Keratinocyte (primary cell): ENCODE results near the gene GIT2. TPM values are rescaled to one million over a fixed set of nuclear protein-coding genes. Genes with fewer than 3 reads are reported as not detected.

Source experiments
- DNase-seq: peaks from one replicate; pipeline ENCODE4 v3.0.0-alpha.2; 2011; ENCODE audit warnings: low read depth, missing footprints, low spot score
- FAIRE-seq: peaks from 2 replicates; lab custom pipeline; 2011; peaks lifted over from hg19 to GRCh38; lab: Jason Lieb, UNC
- H2AFZ ChIP-seq: 2 replicates; pipeline ENCODE4 v1.6.0; 2012; ENCODE audit warnings: low read length, control low read depth, inconsistent platforms; ENCODE audit not compliant: control insufficient read depth
- H3K27ac ChIP-seq: 2 replicates; pipeline ENCODE4 v1.5.1; 2011; ENCODE audit warnings: low read length; ENCODE audit not compliant: control insufficient read depth, insufficient read depth
- H3K27me3 ChIP-seq: 3 replicates; pipeline ENCODE4 v1.6.0; 2011; ENCODE audit warnings: low read length; ENCODE audit not compliant: control insufficient read depth, insufficient read depth; ENCODE audit errors: extremely low read depth
- H3K36me3 ChIP-seq, 2 experiments: 2 replicates in 1 of 2; 3 replicates in 1 of 2; pipeline ENCODE4 v1.5.1; 2011; ENCODE audit warnings: low read length in 2 of 2, mild to moderate bottlenecking in 1 of 2; ENCODE audit not compliant: control insufficient read depth in 2 of 2, insufficient read depth in 2 of 2; ENCODE audit errors: extremely low read depth in 1 of 2
- H3K4me1 ChIP-seq: 3 replicates; pipeline ENCODE4 v1.5.1; 2011; ENCODE audit warnings: low read length; ENCODE audit not compliant: control insufficient read depth, insufficient read depth; ENCODE audit errors: extremely low read depth
- H3K4me2 ChIP-seq: 3 replicates; pipeline ENCODE4 v1.6.0; 2011; ENCODE audit warnings: low read depth, low read length; ENCODE audit not compliant: control insufficient read depth, insufficient read depth; ENCODE audit errors: extremely low read depth
- H3K4me3 ChIP-seq, 3 experiments: fragments of 200-600 bp in 1 of 3; sonication (generic) in 1 of 3; 2 replicates in 2 of 3; 3 replicates in 1 of 3; pipeline ENCODE4 v1.5.1; 2011 to 2016; ENCODE audit warnings: low read length in 3 of 3, mild to moderate bottlenecking in 3 of 3, control low read depth in 2 of 3, inconsistent platforms in 1 of 3, low read depth in 1 of 3, mixed read lengths in 1 of 3, mixed run types in 1 of 3, moderate library complexity in 1 of 3; ENCODE audit not compliant: control insufficient read depth in 2 of 3, insufficient read depth in 2 of 3; ENCODE audit errors: extremely low read depth in 1 of 3
- H3K79me2 ChIP-seq: 2 replicates; pipeline ENCODE4 v1.6.0; 2012; ENCODE audit warnings: low read length; ENCODE audit not compliant: control insufficient read depth, insufficient read depth
- H3K9ac ChIP-seq: 3 replicates; pipeline ENCODE4 v1.6.0; 2011; ENCODE audit warnings: low read length; ENCODE audit not compliant: control insufficient read depth, insufficient read depth; ENCODE audit errors: extremely low read depth
- H3K9me1 ChIP-seq: 3 replicates; pipeline ENCODE4 v1.6.0; 2011; ENCODE audit warnings: low read length; ENCODE audit not compliant: control insufficient read depth, insufficient read depth; ENCODE audit errors: extremely low read depth
- H3K9me3 ChIP-seq: 2 replicates; pipeline ENCODE4 v1.5.1; 2012; ENCODE audit warnings: low read depth, low read length; ENCODE audit not compliant: control insufficient read depth
- H4K20me1 ChIP-seq: 3 replicates; pipeline ENCODE4 v1.6.0; 2011; ENCODE audit warnings: low read length; ENCODE audit not compliant: control insufficient read depth, insufficient read depth; ENCODE audit errors: extremely low read depth
- CTCF ChIP-seq, 3 experiments: IDR thresholded peaks in 1 of 3; conservative IDR thresholded peaks in 1 of 3; optimal IDR thresholded peaks in 1 of 3; 2 replicates in 2 of 3; 3 replicates in 1 of 3; pipeline versions ENCODE3 to v1.5.1; 2011; ENCODE audit warnings: low read length in 3 of 3, mild to moderate bottlenecking in 3 of 3, moderate library complexity in 2 of 3, control low read depth in 1 of 3, inconsistent platforms in 1 of 3; ENCODE audit not compliant: insufficient read depth in 2 of 3; ENCODE audit errors: extremely low read depth in 1 of 3
- EZH2 ChIP-seq: IDR thresholded peaks from one replicate; pipeline ENCODE4 v1.6.1; 2012; ENCODE audit warnings: inconsistent platforms, mild to moderate bottlenecking, low read length, moderate library complexity
- dilution Hi-C: fragments of 300-500 bp; cut with MboI; formaldehyde crosslinking; loops from one replicate; pipeline ENCODE4 v1.7.0; 2020; ENCODE audit warnings: low sequenced_read_pairs; ENCODE audit not compliant: extremely low pct_ligation_motif_present
- polyA plus RNA-seq, 5 experiments: library from polyadenylated mRNA; depleted of rRNA in 3 of 5; stranded (reverse) in 3 of 5; stranded (forward) in 1 of 5; unstranded in 1 of 5; fragments of >200 nt; gene quantifications; 1 replicate in 1 of 5; 2 replicates in 3 of 5; 3 replicates in 1 of 5; pipeline versions ENCODE4 v1.2.1 to v1.2.3, GENCODE V29; 2011 to 2012; ENCODE audit warnings: missing spikeins in 2 of 5, low read depth in 1 of 5, low replicate concordance in 1 of 5

The GIT2 gene
- polyA plus RNA-seq, 1 donor (not counting 4 experiments of a cell fraction or from before 2014, with no cell fraction given): 25.9 TPM

- Histone ChIP-seq H3K27ac (no peak overlapping the region), H3K4me2 (no peak overlapping the region), H3K4me1 (peaks cover 34% of the 10 kb centered on the region), H3K36me3 (no peaks in the 10 kb centered on the region), H3K9me1 (no peaks in the 10 kb centered on the region), H2AFZ (no peak overlapping the region), H3K9ac (no peak overlapping the region), H3K27me3 (no peaks in the 10 kb centered on the region), H4K20me1 (no peaks in the 10 kb centered on the region), H3K79me2 (no peaks in the 10 kb centered on the region), H3K4me3 (no peak overlapping the region), H3K9me3 (no peaks in the 10 kb centered on the region)
- dilution Hi-C loops: no loop called here
- FAIRE-seq: no peak
- no peak for DNase-seq
- TF ChIP-seq EZH2: no peak
- no peak for TF ChIP-seq CTCF (optimal IDR thresholded peaks at IDR 0.05 in 1 of 3, IDR thresholded peaks at IDR 0.05 in 1 of 3, conservative IDR thresholded peaks at IDR 0.05 in 1 of 3; ENCODE audit: extremely low read depth in 1 of 3, insufficient read depth in 2 of 3, low read length in 3 of 3)
Observed at GRCh38 chr12:109890620-109891170, 105.5 kb downstream of the GIT2 start.

GRCh38 chr12:109888179-109889020 is 107.8 kb downstream of the GIT2 start:
- Histone ChIP-seq H3K79me2 (no peaks in the 10 kb centered on the region), H3K36me3 (no peaks in the 10 kb centered on the region), H3K4me2 (peak overlapping the region; percentile 19), H3K27me3 (no peaks in the 10 kb centered on the region), H3K27ac (peak overlapping the region; percentile 75), H3K9ac (peak overlapping the region; percentile 35), H3K4me3 (no peak overlapping the region), H2AFZ (peak overlapping the region; percentile 58), H4K20me1 (no peaks in the 10 kb centered on the region), H3K9me3 (no peaks in the 10 kb centered on the region), H3K4me1 (peaks cover 39% of the 10 kb centered on the region), H3K9me1 (no peaks in the 10 kb centered on the region)
- peak; percentile 86 for DNase-seq
- TF ChIP-seq CTCF (optimal IDR thresholded peaks at IDR 0.05 in 1 of 3, IDR thresholded peaks at IDR 0.05 in 1 of 3, conservative IDR thresholded peaks at IDR 0.05 in 1 of 3; ENCODE audit: extremely low read depth in 1 of 3, insufficient read depth in 2 of 3, low read length in 3 of 3) (peak in 2 of 3 experiments; percentile 16 to 26), EZH2 (no peak)
- dilution Hi-C loops: no loop called here
- FAIRE-seq: peak; percentile 84
